ENCODE data around the gene ZNF827. TPM values are rescaled to one million over a fixed set of nuclear protein-coding genes. Genes with fewer than 3 reads are reported as not detected.

Gene ZNF827
- total and polyA plus RNA-seq, 2 experiments from 2014 or later, result 7.8 to 17.5 TPM

DNA sequence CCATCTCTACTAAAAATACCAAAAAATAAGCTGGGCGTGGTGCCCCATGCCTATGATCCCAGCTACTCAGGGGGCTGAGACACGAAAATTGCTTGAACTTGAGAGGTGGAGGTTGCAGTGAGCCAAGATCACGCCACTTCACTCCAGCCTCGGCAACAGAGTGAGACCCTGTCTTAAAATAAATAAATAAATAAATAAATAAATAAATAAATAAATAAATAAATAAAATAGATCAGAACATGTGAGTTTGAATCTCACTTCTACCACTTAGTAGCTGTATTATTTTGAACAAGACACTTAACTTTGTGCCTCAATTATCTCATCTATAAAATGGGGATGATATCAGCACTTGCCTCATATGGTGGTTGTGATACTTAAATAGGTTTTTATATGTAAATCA, 168.5 kb downstream of the ZNF827 start:
- no peaks in the 10 kb centered on the region for H3K79me2 ChIP-seq
- no peak overlapping the region for H3K27ac ChIP-seq
- no peaks in the 10 kb centered on the region for H4K20me1 ChIP-seq (ENCODE audit: insufficient read depth, poor library complexity, severe bottlenecking)
- H3K9me2 ChIP-seq (replicated peaks; ENCODE audit: insufficient read depth), result no peaks in the 10 kb centered on the region
- H3K4me1 ChIP-seq (ENCODE audit: insufficient read depth), result no peaks in the 10 kb centered on the region
- TF ChIP-seq, protein P1, sequence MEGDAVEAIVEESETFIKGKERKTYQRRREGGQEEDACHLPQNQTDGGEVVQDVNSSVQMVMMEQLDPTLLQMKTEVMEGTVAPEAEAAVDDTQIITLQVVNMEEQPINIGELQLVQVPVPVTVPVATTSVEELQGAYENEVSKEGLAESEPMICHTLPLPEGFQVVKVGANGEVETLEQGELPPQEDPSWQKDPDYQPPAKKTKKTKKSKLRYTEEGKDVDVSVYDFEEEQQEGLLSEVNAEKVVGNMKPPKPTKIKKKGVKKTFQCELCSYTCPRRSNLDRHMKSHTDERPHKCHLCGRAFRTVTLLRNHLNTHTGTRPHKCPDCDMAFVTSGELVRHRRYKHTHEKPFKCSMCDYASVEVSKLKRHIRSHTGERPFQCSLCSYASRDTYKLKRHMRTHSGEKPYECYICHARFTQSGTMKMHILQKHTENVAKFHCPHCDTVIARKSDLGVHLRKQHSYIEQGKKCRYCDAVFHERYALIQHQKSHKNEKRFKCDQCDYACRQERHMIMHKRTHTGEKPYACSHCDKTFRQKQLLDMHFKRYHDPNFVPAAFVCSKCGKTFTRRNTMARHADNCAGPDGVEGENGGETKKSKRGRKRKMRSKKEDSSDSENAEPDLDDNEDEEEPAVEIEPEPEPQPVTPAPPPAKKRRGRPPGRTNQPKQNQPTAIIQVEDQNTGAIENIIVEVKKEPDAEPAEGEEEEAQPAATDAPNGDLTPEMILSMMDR (IDR thresholded peaks at IDR 0.05; ENCODE audit: poor library complexity), result no peak
- TF ChIP-seq EZH2phosphoT487 (IDR thresholded peaks at IDR 0.05; ENCODE audit: low read depth, severe bottlenecking, unreplicated experiment) (no peak), EZH2 (IDR thresholded peaks at IDR 0.05; ENCODE audit: borderline replicate concordance) (no peak)
- H3K4me3 ChIP-seq, result no peak overlapping the region
- no peak overlapping the region for H3K4me2 ChIP-seq
- DNase-seq (ENCODE audit: low spot score), result no peak
- H2AFZ ChIP-seq, result no peak overlapping the region
- no peaks in the 10 kb centered on the region for H3K36me3 ChIP-seq (replicated peaks; ENCODE audit: insufficient read depth, low read depth)
- no peaks in the 10 kb centered on the region for H3K27me3 ChIP-seq
- no peaks in the 10 kb centered on the region for H3K9me3 ChIP-seq (ENCODE audit: low read depth)
- WGBS (ENCODE audit: low lambda C conversion rate, missing lambda C conversion rate), result 98% methylated on average over 4 of the region's 4 CpGs

DNA sequence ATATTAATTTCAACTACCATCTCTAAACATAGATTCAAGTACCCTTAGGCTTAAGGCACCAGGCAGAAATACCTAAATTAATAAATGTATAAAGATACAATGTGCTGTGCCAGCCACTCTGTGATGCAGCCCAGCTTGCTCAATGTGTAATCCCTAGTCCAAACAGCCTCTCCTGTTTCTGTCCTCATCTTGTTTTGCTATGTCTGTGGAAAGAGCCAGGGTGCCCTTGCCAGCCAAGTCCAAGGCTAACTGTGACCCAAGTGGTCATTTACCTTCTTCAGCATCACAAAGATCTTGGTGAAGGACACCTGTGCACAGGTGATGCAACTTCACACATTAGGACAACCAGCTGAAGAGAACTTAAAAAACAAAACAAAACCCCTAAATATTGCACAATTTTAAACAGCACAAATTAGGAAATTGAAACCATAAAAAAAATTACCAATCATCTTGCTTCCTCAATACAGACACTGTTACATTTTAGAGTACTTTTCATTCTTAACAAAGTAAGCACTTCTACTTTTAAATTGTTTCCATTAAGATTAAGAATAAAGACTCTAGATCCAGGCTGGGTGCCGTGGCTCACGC, 169.1 kb downstream of the ZNF827 start:
- no peak for DNase-seq (ENCODE audit: low spot score)
- H3K27me3 ChIP-seq, result no peaks in the 10 kb centered on the region
- no peak overlapping the region for H3K4me3 ChIP-seq
- no peaks in the 10 kb centered on the region for H3K36me3 ChIP-seq (replicated peaks; ENCODE audit: insufficient read depth, low read depth)
- WGBS (ENCODE audit: low lambda C conversion rate, missing lambda C conversion rate), result 92% methylated on average over 2 of the region's 2 CpGs
- H3K27ac ChIP-seq, result no peak overlapping the region
- H3K79me2 ChIP-seq, result no peaks in the 10 kb centered on the region
- TF ChIP-seq, protein P1 (IDR thresholded peaks at IDR 0.05; ENCODE audit: poor library complexity), result no peak
- TF ChIP-seq EZH2phosphoT487 (IDR thresholded peaks at IDR 0.05; ENCODE audit: low read depth, severe bottlenecking, unreplicated experiment) (no peak), EZH2 (IDR thresholded peaks at IDR 0.05; ENCODE audit: borderline replicate concordance) (no peak)
- H3K4me1 ChIP-seq (ENCODE audit: insufficient read depth), result no peaks in the 10 kb centered on the region
- no peaks in the 10 kb centered on the region for H4K20me1 ChIP-seq (ENCODE audit: insufficient read depth, poor library complexity, severe bottlenecking)
- no peak overlapping the region for H3K4me2 ChIP-seq
- no peak overlapping the region for H2AFZ ChIP-seq
- no peaks in the 10 kb centered on the region for H3K9me3 ChIP-seq (ENCODE audit: low read depth)
- H3K9me2 ChIP-seq (replicated peaks; ENCODE audit: insufficient read depth), result no peaks in the 10 kb centered on the region

DNA sequence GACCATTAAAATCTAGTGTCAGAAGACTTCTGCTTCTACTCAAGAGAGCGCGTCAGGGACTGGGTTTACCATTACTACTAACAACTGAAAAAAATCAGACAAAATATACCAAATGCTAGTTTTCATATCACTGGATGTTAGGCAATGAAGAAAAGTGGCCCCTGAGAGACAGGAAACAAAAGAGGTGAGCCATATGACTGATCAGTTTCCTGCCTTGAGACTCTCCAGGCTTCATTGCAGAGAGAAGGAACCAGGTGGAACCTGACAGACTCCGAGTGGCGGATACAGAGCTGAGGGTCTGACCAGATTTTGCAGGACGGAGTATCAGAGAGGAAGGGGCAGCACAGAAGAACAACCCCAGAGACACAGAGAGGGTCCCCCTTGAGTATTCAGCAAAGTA, 172.3 kb downstream of the ZNF827 start:
- 91% methylated on average over 5 of the region's 5 CpGs for WGBS (ENCODE audit: low lambda C conversion rate, missing lambda C conversion rate)

More for the DNA sequence above, 172.3 kb downstream of the ZNF827 start:
- Histone ChIP-seq H3K4me3 (no peak overlapping the region), H3K27me3 (no peaks in the 10 kb centered on the region), H3K79me2 (no peaks in the 10 kb centered on the region), H3K9me3 (ENCODE audit: low read depth) (no peaks in the 10 kb centered on the region), H2AFZ (no peak overlapping the region), H3K36me3 (replicated peaks; ENCODE audit: insufficient read depth, low read depth) (no peaks in the 10 kb centered on the region), H3K27ac (no peak overlapping the region), H3K4me1 (ENCODE audit: insufficient read depth) (no peaks in the 10 kb centered on the region), H3K9me2 (replicated peaks; ENCODE audit: insufficient read depth) (no peaks in the 10 kb centered on the region), H3K4me2 (no peak overlapping the region), H4K20me1 (ENCODE audit: insufficient read depth, poor library complexity, severe bottlenecking) (no peaks in the 10 kb centered on the region)
- DNase-seq (ENCODE audit: low spot score), result no peak
- TF ChIP-seq, protein P1 (IDR thresholded peaks at IDR 0.05; ENCODE audit: poor library complexity), result no peak
- TF ChIP-seq EZH2 (IDR thresholded peaks at IDR 0.05; ENCODE audit: borderline replicate concordance) (no peak), EZH2phosphoT487 (IDR thresholded peaks at IDR 0.05; ENCODE audit: low read depth, severe bottlenecking, unreplicated experiment) (no peak)
